ENCODE measurements around the gene FAM20A.

Gene FAM20A

GRCh38 chr17:68512247-68512959 is 88.8 kb downstream of the FAM20A start, which contains the start of gene PRKAR1A:
PRKAR1A (plus strand) TSS chr17:68512430; CDS start chr17:68515400, 2,970 bp downstream.
- Histone ChIP-seq H3K9me3 (ENCODE audit: insufficient read depth, low read length) (peaks cover 26% of the 10 kb centered on the region), H3K4me3 (ENCODE audit: insufficient read length, low read depth) (peak within 1 kb of the TSS; percentile 93), H3K9ac (ENCODE audit: insufficient read length, low read depth) (peak within 1 kb of the TSS; percentile 98), H3K36me3 (ENCODE audit: insufficient read depth, insufficient read length, low read length) (peaks cover 29% of the 10 kb centered on the region), H3K4me1 (ENCODE audit: insufficient read depth, insufficient read length) (peaks cover 2% of the 10 kb centered on the region), H3K27me3 (ENCODE audit: insufficient read depth, insufficient read length) (no peaks in the 10 kb centered on the region)
- peak; percentile 85 for DNase-seq (ENCODE audit: low read depth, low spot score)
- TF ChIP-seq ZNF274 (IDR thresholded peaks at IDR 0.05; ENCODE audit: low read depth, low read length) (no peak), SUZ12 (IDR thresholded peaks at IDR 0.05; ENCODE audit: extremely low read depth, insufficient read depth, insufficient read length) (no peak), YY1 (IDR thresholded peaks at IDR 0.05; ENCODE audit: insufficient read depth, insufficient read length) (peak; percentile 72)

- TF ChIP-seq ZNF274 (IDR thresholded peaks at IDR 0.05; ENCODE audit: low read depth, low read length) (no peak), YY1 (IDR thresholded peaks at IDR 0.05; ENCODE audit: insufficient read depth, insufficient read length) (no peak), SUZ12 (IDR thresholded peaks at IDR 0.05; ENCODE audit: extremely low read depth, insufficient read depth, insufficient read length) (no peak)
- Histone ChIP-seq H3K4me1 (ENCODE audit: insufficient read depth, insufficient read length) (peaks cover 2% of the 10 kb centered on the region), H3K36me3 (ENCODE audit: insufficient read depth, insufficient read length, low read length) (peaks cover 22% of the 10 kb centered on the region), H3K9ac (ENCODE audit: insufficient read length, low read depth) (peak overlapping the region; percentile 98), H3K9me3 (ENCODE audit: insufficient read depth, low read length) (peaks cover 20% of the 10 kb centered on the region), H3K4me3 (ENCODE audit: insufficient read length, low read depth) (peak overlapping the region; percentile 93), H3K27me3 (ENCODE audit: insufficient read depth, insufficient read length) (no peaks in the 10 kb centered on the region)
- peak; percentile 33 for DNase-seq (ENCODE audit: low read depth, low spot score)
Measured at GRCh38 chr17:68511671-68512246, 89.4 kb downstream of the FAM20A start.

GRCh38 chr17:68511254-68511670 is 89.9 kb downstream of the FAM20A start:
- Histone ChIP-seq H3K4me3 (ENCODE audit: insufficient read length, low read depth) (peak overlapping the region; percentile 93), H3K9me3 (ENCODE audit: insufficient read depth, low read length) (peaks cover 15% of the 10 kb centered on the region), H3K27me3 (ENCODE audit: insufficient read depth, insufficient read length) (no peaks in the 10 kb centered on the region), H3K4me1 (ENCODE audit: insufficient read depth, insufficient read length) (peaks cover 2% of the 10 kb centered on the region), H3K36me3 (ENCODE audit: insufficient read depth, insufficient read length, low read length) (peaks cover 17% of the 10 kb centered on the region), H3K9ac (ENCODE audit: insufficient read length, low read depth) (peak overlapping the region; percentile 98)
- no peak for DNase-seq (ENCODE audit: low read depth, low spot score)
- no peak for TF ChIP-seq ZNF274 (IDR thresholded peaks at IDR 0.05; ENCODE audit: low read depth, low read length)
- no peak for TF ChIP-seq YY1 (IDR thresholded peaks at IDR 0.05; ENCODE audit: insufficient read depth, insufficient read length)
- no peak for TF ChIP-seq SUZ12 (IDR thresholded peaks at IDR 0.05; ENCODE audit: extremely low read depth, insufficient read depth, insufficient read length)

GRCh38 chr17:68509141-68510057 is 91.8 kb downstream of the FAM20A start:
- H3K27me3 ChIP-seq (ENCODE audit: insufficient read depth, insufficient read length) = no peaks in the 10 kb centered on the region
- TF ChIP-seq SUZ12 (IDR thresholded peaks at IDR 0.05; ENCODE audit: extremely low read depth, insufficient read depth, insufficient read length) = no peak
- TF ChIP-seq YY1 (IDR thresholded peaks at IDR 0.05; ENCODE audit: insufficient read depth, insufficient read length) = no peak
- TF ChIP-seq ZNF274 (IDR thresholded peaks at IDR 0.05; ENCODE audit: low read depth, low read length) = no peak
- H3K9me3 ChIP-seq (ENCODE audit: insufficient read depth, low read length) = no peaks in the 10 kb centered on the region
- H3K4me1 ChIP-seq (ENCODE audit: insufficient read depth, insufficient read length) = peaks cover 2% of the 10 kb centered on the region
- H3K9ac ChIP-seq (ENCODE audit: insufficient read length, low read depth) = no peak overlapping the region
- no peaks in the 10 kb centered on the region for H3K36me3 ChIP-seq (ENCODE audit: insufficient read depth, insufficient read length, low read length)
- no peak for DNase-seq (ENCODE audit: low read depth, low spot score)
- H3K4me3 ChIP-seq (ENCODE audit: insufficient read length, low read depth) = no peak overlapping the region

GRCh38 chr17:68507576-68507975 is 93.6 kb downstream of the FAM20A start:
- H3K9me3 ChIP-seq (ENCODE audit: insufficient read depth, low read length) = no peaks in the 10 kb centered on the region

GRCh38 chr17:68505951-68506350 is 95.2 kb downstream of the FAM20A start:
- H3K4me3 ChIP-seq (ENCODE audit: insufficient read length, low read depth) = no peak overlapping the region
- peaks cover 2% of the 10 kb centered on the region for H3K4me1 ChIP-seq (ENCODE audit: insufficient read depth, insufficient read length)
- no peaks in the 10 kb centered on the region for H3K27me3 ChIP-seq (ENCODE audit: insufficient read depth, insufficient read length)
- no peaks in the 10 kb centered on the region for H3K9me3 ChIP-seq (ENCODE audit: insufficient read depth, low read length)
- H3K9ac ChIP-seq (ENCODE audit: insufficient read length, low read depth) = no peak overlapping the region
- no peak for DNase-seq (ENCODE audit: low read depth, low spot score)
- TF ChIP-seq YY1 (IDR thresholded peaks at IDR 0.05; ENCODE audit: insufficient read depth, insufficient read length) (no peak), SUZ12 (IDR thresholded peaks at IDR 0.05; ENCODE audit: extremely low read depth, insufficient read depth, insufficient read length) (no peak), ZNF274 (IDR thresholded peaks at IDR 0.05; ENCODE audit: low read depth, low read length) (no peak)
- no peaks in the 10 kb centered on the region for H3K36me3 ChIP-seq (ENCODE audit: insufficient read depth, insufficient read length, low read length)

More at GRCh38 chr17:68507576-68507975, 93.6 kb downstream of the FAM20A start:
- DNase-seq (ENCODE audit: low read depth, low spot score) = no peak
- no peak overlapping the region for H3K9ac ChIP-seq (ENCODE audit: insufficient read length, low read depth)
- H3K4me3 ChIP-seq (ENCODE audit: insufficient read length, low read depth) = no peak overlapping the region
- H3K4me1 ChIP-seq (ENCODE audit: insufficient read depth, insufficient read length) = peaks cover 2% of the 10 kb centered on the region
- no peak for TF ChIP-seq ZNF274 (IDR thresholded peaks at IDR 0.05; ENCODE audit: low read depth, low read length)
- TF ChIP-seq SUZ12 (IDR thresholded peaks at IDR 0.05; ENCODE audit: extremely low read depth, insufficient read depth, insufficient read length) = no peak
- no peak for TF ChIP-seq YY1 (IDR thresholded peaks at IDR 0.05; ENCODE audit: insufficient read depth, insufficient read length)
- no peaks in the 10 kb centered on the region for H3K36me3 ChIP-seq (ENCODE audit: insufficient read depth, insufficient read length, low read length)
- no peaks in the 10 kb centered on the region for H3K27me3 ChIP-seq (ENCODE audit: insufficient read depth, insufficient read length)

All from NT2/D1 (cell line).